Activated T-cell treated with anti-CD3 and anti-CD28 coated beads for 48 hours (primary cell): Measurements from ENCODE around the gene MITF.

Source experiments
- DNase-seq: peaks from one replicate; pipeline ENCODE4 v3.0.0-alpha.2; 2020; ENCODE audit warnings: low read depth

The MITF gene

DNA sequence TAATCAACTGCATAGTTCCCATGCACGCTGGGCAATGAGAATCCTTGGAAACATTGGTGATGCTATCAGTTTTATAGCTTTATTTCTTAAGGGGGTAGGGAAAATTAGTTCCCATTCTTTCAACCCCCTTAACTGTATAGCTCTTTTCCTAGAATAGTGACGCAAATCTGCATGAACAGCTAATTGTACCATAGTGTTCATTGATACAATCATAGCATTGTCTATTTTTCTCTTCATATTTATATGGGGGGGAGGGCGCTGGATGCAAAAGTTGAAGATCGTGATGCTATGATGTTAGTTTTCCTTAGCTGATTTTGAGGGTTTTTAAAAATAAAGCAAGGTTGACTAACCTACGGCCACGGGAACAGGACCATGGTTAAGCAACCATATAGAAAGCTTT, 227.9 kb downstream of the MITF start:
- DNase-seq, result no peak

GRCh38 chr3:69970827-69971226, 231.6 kb downstream of the MITF start:
- DNase-seq, result no peak

GRCh38 chr3:69972672-69973071, 233.4 kb downstream of the MITF start:
- DNase-seq, result no peak

DNA sequence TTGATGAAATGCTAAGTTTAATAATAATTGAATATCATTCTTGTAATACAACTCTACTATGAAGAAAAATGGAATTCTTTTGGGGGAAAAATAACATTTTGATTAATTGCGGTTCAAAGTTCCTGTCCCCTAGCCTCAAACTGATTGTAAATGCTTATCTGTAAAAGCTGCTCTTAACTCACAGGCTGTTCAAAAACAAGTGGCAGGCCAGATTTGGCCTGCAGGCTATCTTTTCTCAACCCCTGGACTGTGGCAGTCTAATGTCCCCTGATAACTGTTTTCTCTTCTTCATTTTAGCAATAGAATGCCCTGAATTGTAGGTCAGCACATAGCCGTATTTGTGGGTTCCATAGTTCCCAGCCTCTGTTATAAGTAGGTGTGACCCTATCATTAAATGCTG, 236.8 kb downstream of the MITF start:
- DNase-seq, result no peak

- DNase-seq, result no peak
These were observed 244.4 kb downstream of the MITF start for GRCh38 chr3:69983546-69984265.

GRCh38 chr3:69985266-69985665, 246.0 kb downstream of the MITF start:
- DNase-seq, result no peak

GRCh38 chr3:69986419-69986818, 247.2 kb downstream of the MITF start:
- DNase-seq, result no peak

DNA sequence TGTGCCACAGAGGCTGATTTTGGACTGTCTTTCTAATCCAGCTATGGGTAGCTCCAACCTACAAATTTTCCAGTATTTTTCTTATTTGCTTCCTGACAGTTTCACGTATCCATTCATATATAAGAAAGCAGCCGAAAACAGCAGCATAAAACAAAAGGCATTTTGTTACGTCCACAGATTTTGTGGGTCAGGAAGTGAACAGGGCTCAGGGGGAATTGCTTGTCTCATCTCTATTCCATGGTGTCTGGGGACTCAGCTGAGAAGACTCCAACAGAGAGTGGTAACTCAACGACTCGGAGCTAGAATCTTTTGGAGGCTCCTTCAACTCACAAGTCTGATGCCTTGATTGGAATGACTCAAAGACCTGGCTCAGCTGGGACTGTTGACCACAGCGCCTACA, 248.6 kb downstream of the MITF start:
- DNase-seq, result no peak

DNA sequence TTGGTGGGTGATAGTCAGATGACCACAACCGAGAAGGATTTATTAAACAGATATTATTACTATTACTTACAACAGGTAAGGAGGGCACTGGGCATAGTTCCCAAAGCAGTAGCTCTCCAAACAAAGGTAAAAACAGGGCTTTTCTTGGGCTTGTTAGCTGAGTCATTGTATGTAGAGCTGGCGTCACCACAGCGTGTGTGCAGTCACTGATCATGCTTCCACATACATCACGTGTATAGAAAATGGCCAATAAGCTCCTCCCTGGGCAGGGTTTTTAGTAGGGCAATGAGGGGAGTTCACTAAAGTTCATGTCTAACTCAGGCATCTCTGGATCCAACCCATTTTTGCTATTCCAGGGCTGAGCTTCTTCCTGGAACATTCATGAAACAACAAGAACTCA, 254.5 kb downstream of the MITF start:
- no peak for DNase-seq

GRCh38 chr3:69994919-69995318, 255.7 kb downstream of the MITF start:
- DNase-seq, result no peak

- no peak for DNase-seq
These were observed 258.5 kb downstream of the MITF start for GRCh38 chr3:69997631-69998307.

- DNase-seq, result no peak
These were observed 259.5 kb downstream of the MITF start for GRCh38 chr3:69998759-69999139.

DNA sequence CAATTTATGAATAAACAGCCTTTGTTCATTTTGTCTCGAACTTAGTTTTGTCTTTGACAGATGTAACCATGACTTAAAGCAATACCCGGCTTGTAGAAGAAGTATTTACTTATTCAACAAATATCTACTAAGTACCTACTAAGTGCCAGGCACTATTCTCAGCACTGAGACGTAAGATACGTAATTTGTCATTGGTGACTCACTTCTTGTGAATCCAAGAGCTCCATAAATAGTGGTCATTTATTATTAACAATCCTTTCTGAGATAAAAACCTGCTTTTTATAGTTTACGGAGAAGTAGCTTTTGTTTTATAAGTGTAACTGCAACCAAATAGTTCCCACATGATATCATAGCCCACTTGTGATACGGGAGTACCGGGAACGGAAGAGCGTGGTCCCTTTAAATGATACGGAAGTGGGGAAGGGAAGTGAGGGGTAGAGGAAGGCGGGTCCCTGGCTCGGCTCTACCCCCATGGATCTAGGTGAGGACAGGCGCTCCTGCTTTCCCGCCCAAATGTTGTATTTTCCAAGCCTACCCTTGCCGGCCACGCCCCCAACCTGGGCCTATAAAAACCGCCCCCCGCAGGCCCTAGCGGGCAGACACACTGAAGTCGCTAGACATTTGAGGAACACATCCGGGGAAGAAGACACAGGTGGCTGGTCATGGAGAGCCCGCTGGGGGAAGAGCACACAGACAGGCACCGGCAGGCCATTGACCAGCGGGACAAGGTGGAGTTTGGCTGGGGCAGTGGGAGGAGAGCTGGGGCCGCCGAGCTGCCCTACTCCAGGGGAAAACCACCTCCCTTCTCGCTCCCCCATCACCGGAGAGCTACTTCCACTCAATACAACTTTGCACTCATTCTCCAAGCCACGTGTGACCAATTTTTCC, 260.1 kb downstream of the MITF start, which contains the start of gene SAMMSON:
TSS of gene SAMMSON (plus strand) at position 594 of the 888 bp plus-strand sequence.
- DNase-seq, result no peak

DNA sequence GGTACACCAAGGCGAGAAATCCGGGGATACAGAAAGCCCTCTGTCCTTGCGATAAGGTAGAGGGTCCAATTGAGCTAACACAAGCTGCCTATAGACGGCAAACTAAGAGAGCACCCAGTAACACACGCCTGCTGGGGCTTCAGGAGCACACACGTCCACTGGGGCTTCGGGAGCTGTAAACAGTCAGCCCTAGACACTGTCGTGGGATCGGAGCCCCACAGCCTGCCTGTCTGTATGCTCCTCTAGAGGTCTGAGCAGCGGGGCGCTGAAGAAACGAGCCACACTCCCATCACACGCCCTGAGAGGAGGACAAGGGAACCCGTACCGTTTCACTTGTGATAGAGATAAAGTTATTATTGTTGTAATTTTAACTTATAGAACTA, 260.8 kb downstream of the MITF start:
- DNase-seq, result no peak

- no peak for DNase-seq
These were observed 261.4 kb downstream of the MITF start for GRCh38 chr3:70000563-70001081.

- DNase-seq, result no peak
These were observed 263.9 kb downstream of the MITF start for GRCh38 chr3:70003119-70003518.

- no peak for DNase-seq
These were observed 266.8 kb downstream of the MITF start for GRCh38 chr3:70006089-70006488.

DNA sequence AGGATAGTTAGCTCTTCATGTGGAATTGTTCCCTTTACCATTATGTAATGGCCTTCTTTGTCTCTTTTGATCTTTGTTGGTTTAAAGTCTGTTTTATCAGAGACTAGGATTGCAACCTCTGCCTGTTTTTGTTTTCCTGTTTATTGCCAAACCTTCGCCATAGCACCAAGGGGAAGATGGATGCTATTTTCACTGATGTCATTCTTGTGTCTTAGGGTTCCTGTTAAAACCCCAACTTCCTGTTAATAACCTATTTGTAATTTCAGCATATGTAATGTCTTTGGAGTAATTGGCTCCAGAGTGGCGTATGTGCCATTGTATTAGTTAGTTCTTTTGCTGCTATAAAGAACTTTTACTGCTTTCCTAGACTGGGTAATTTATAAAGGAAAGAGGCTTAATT, 271.1 kb downstream of the MITF start:
- DNase-seq, result no peak

- no peak for DNase-seq
These were observed 272.3 kb downstream of the MITF start for GRCh38 chr3:70011582-70011981.
